GM19043 (cell line): ENCODE measurements around the gene RTL10.

Source experiments
- ATAC-seq: cut with Tn5 transposase; IDR thresholded peaks from one replicate; pipeline ENCODE4 v1.9.1; 2021; ENCODE audit warnings: low read depth; ENCODE audit not compliant: unreplicated experiment

The RTL10 gene

GRCh38 chr22:19812910-19813309 lies 41.8 kb downstream of the RTL10 start:
- no peak for ATAC-seq

- no peak for ATAC-seq
Measured at GRCh38 chr22:19811811-19812771, 42.6 kb downstream of the RTL10 start.

- ATAC-seq = no peak
Measured at GRCh38 chr22:19811211-19811621, 43.5 kb downstream of the RTL10 start.

GRCh38 chr22:19810381-19811201 lies 44.1 kb downstream of the RTL10 start:
- ATAC-seq = no peak

- no peak for ATAC-seq
Measured at GRCh38 chr22:19809741-19810140, 44.9 kb downstream of the RTL10 start.

- ATAC-seq = no peak
Measured at GRCh38 chr22:19808873-19809478, 45.7 kb downstream of the RTL10 start.

- ATAC-seq = no peak
Measured at GRCh38 chr22:19807914-19808872, 46.5 kb downstream of the RTL10 start.

- no peak for ATAC-seq
Measured at GRCh38 chr22:19807161-19807913, 47.3 kb downstream of the RTL10 start.

GRCh38 chr22:19806213-19807160 lies 48.2 kb downstream of the RTL10 start:
- no peak for ATAC-seq

- no peak for ATAC-seq
Measured at GRCh38 chr22:19805821-19806212, 48.9 kb downstream of the RTL10 start.
